ENCODE measurements around the gene NEK3.

DNA sequence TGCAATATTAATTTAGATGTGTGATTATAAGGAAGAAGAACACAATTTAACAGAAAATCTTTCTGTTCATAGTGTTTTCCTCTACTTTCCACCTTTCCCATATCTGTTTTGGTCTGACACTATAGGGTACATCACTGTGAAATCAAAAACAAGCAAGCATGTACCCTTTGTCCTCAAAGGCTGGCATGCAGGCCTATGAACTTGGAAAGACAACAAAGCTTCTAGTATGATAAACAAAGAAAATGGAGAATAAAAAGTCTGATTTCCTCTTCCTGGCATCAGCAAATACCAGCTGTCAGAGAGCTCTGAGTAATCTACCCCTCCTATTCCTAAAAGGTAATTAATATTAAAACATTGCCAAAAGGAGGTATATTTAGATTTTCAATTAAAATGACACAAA, 5.6 kb upstream of the NEK3 start:
- TF ChIP-seq POLR2AphosphoS5 (IDR thresholded peaks at IDR 0.05) (no peak), CTCF (IDR thresholded peaks at IDR 0.05) (no peak), POLR2A (IDR thresholded peaks at IDR 0.05) (no peak), EP300 (IDR thresholded peaks at IDR 0.05) (no peak)
